GM23248 (cell line): ENCODE measurements around the gene ATP2B2.

ENCODE experiments used
- EZH2 ChIP-seq: fragments of 200-600 bp; sonication (generic); IDR thresholded peaks from 2 replicates; pipeline ENCODE4 v1.6.1; 2018; ENCODE audit warnings: antibody characterized with exemption, mild to moderate bottlenecking; ENCODE audit not compliant: insufficient read depth, poor library complexity, severe bottlenecking
- EZH2phosphoT487 ChIP-seq: fragments of 200-600 bp; sonication (generic); IDR thresholded peaks from 2 replicates; pipeline ENCODE4 v1.6.1; 2018; ENCODE audit warnings: antibody characterized with exemption, moderate library complexity, mild to moderate bottlenecking, low read depth; ENCODE audit not compliant: insufficient read depth

GRCh38 chr3:10512687-10513086 is 7.3 kb upstream of the ATP2B2 start:
- no peak for TF ChIP-seq EZH2phosphoT487
- TF ChIP-seq EZH2 = no peak
